ENCODE measurements around the gene F2R. TPM values are rescaled to one million over a fixed set of nuclear protein-coding genes. Genes with fewer than 3 reads are reported as not detected.

The F2R gene
- total RNA-seq, 1 donor from 2014 or later: 33.5 TPM

DNA sequence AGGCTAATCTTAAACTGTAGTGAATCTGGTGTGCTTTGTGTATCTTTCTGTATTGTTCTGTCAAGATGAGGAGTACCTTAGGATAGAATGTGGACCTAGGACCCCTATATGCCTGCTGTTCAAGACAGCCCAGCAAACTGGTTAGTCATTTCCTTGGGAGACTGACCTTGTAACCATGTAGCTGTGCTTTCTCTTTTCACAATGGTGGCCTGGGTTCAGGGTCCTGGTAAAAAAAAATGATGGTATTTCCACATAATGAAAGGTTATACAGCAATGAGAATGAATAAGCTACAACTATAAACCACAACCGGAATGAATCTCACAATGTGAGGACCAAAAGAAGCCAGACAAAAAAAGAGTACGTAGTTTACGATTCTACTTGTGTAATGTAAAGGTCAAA lies 66.5 kb downstream of the F2R start:
- DNase-seq (ENCODE audit: low spot score): no peak
- intact Hi-C loops (cut with DNase I): no loop called here

Other genes starting within 250 kb of the F2R start
- gene F2RL2, start 92.7 kb upstream of the F2R start, total RNA-seq: 3.4 TPM
- 3.7 TPM for gene F2RL1, start 102.9 kb downstream of the F2R start, total RNA-seq
- not detected for gene S100Z, start 133.9 kb downstream of the F2R start, total RNA-seq
- gene CRHBP, start 236.9 kb downstream of the F2R start, total RNA-seq: 3.1 TPM